Endothelial cell of umbilical vein (primary cell): ENCODE data around the gene NT5DC1.

Experiments
- EZH2 ChIP-seq: IDR thresholded peaks from 2 replicates; pipeline ENCODE4 v1.6.1; 2012; ENCODE audit warnings: borderline replicate concordance, low read depth, mild to moderate bottlenecking, moderate library complexity, low read length, inconsistent platforms; ENCODE audit not compliant: severe bottlenecking
- POLR2A ChIP-seq: IDR thresholded peaks from 2 replicates; pipeline ENCODE4 v1.6.1; 2012; ENCODE audit warnings: low read depth, mild to moderate bottlenecking, control low read depth, low read length
- TF ChIP-seq, protein P1 (sequence below), 2 donors: IDR thresholded peaks; 1 replicate in 1 of 2; 2 replicates in 1 of 2; pipeline ENCODE4 v1.5.1; 2011; ENCODE audit warnings: low read length in 2 of 2, mild to moderate bottlenecking in 2 of 2, moderate library complexity in 2 of 2, control low read depth in 1 of 2, inconsistent platforms in 1 of 2, low read depth in 1 of 2; ENCODE audit not compliant: insufficient read depth in 1 of 2; ENCODE audit errors: extremely low read depth in 1 of 2

DNA sequence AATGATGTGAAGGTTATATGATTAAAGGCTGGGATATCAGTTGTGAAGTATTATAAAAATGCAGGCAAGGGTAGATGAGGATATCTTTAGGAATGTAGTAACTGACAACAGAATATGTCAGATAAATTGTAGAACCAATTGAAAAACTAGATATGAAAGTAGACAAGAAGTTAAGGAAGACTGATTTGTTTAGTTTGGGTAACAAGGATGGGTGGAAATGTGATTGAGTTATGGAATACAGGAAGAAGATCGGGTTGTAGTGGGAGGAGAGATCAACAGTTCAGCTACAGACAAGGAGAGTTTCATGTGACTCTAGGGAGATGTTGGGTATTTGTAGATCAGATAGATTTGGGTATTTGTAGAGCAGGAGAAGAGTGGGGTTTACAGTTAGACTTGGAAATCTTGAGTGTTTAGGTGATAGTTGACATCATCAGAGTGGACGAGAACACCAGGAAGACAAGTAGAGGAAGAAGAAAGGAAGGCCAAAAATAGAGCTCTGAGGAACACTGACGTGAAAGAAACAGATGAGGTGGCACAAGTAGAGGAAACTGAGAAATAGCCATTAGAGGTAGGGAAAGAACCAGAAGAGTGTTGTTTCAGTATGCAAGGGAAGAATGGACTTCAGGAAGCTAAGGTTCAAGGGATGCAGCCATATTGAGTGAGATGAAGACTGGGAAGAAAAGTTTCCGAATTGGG lies 191.2 kb downstream of the NT5DC1 start:
- no peak for TF ChIP-seq EZH2
- TF ChIP-seq POLR2A: no peak
- TF ChIP-seq, protein P1, sequence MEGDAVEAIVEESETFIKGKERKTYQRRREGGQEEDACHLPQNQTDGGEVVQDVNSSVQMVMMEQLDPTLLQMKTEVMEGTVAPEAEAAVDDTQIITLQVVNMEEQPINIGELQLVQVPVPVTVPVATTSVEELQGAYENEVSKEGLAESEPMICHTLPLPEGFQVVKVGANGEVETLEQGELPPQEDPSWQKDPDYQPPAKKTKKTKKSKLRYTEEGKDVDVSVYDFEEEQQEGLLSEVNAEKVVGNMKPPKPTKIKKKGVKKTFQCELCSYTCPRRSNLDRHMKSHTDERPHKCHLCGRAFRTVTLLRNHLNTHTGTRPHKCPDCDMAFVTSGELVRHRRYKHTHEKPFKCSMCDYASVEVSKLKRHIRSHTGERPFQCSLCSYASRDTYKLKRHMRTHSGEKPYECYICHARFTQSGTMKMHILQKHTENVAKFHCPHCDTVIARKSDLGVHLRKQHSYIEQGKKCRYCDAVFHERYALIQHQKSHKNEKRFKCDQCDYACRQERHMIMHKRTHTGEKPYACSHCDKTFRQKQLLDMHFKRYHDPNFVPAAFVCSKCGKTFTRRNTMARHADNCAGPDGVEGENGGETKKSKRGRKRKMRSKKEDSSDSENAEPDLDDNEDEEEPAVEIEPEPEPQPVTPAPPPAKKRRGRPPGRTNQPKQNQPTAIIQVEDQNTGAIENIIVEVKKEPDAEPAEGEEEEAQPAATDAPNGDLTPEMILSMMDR (IDR thresholded peaks at IDR 0.05; ENCODE audit: extremely low read depth in 1 of 2, insufficient read depth in 1 of 2, low read depth in 1 of 2, low read length in 2 of 2): no peak
